Stimulated activated CD8-positive, alpha-beta memory T cell treated with anti-CD3 and anti-CD28 coated beads, Interleukin-15, amount 100 ng/mL, for 1 hour (primary cell): Measurements from ENCODE around the gene KCNN3.

Source experiments
- DNase-seq: peaks from one replicate; pipeline ENCODE4 v3.0.0-alpha.2; 2020; ENCODE audit warnings: low read depth

Gene KCNN3

GRCh38 chr1:154770897-154771594, 99.0 kb downstream of the KCNN3 start:
- no peak for DNase-seq

- no peak for DNase-seq
Measured at GRCh38 chr1:154769193-154769895, 100.7 kb downstream of the KCNN3 start.

GRCh38 chr1:154768456-154769125, 101.5 kb downstream of the KCNN3 start:
- no peak for DNase-seq

GRCh38 chr1:154767315-154768240, 102.5 kb downstream of the KCNN3 start:
- DNase-seq, result no peak

- DNase-seq, result no peak
Measured at GRCh38 chr1:154765970-154766369, 104.1 kb downstream of the KCNN3 start.

- DNase-seq, result no peak
Measured at GRCh38 chr1:154764773-154765172, 105.3 kb downstream of the KCNN3 start.

GRCh38 chr1:154764181-154764580, 105.9 kb downstream of the KCNN3 start:
- DNase-seq, result no peak

- DNase-seq, result peak; percentile 69
Measured at GRCh38 chr1:154760469-154760933, 109.6 kb downstream of the KCNN3 start.

- no peak for DNase-seq
Measured at GRCh38 chr1:154759793-154760192, 110.3 kb downstream of the KCNN3 start.

- DNase-seq, result peak; percentile 17
Measured at GRCh38 chr1:154759196-154759595, 110.9 kb downstream of the KCNN3 start.

GRCh38 chr1:154758346-154758745, 111.7 kb downstream of the KCNN3 start:
- DNase-seq, result no peak

GRCh38 chr1:154756793-154757548, 113.1 kb downstream of the KCNN3 start:
- no peak for DNase-seq

- DNase-seq, result no peak
Measured at GRCh38 chr1:154755858-154756730, 114.0 kb downstream of the KCNN3 start.

GRCh38 chr1:154753426-154753825, 116.7 kb downstream of the KCNN3 start:
- DNase-seq, result no peak

GRCh38 chr1:154752273-154753030, 117.6 kb downstream of the KCNN3 start:
- no peak for DNase-seq

- no peak for DNase-seq
Measured at GRCh38 chr1:154751690-154752089, 118.4 kb downstream of the KCNN3 start.

- DNase-seq, result no peak
Measured at GRCh38 chr1:154750681-154751665, 119.1 kb downstream of the KCNN3 start.
